HG03108 (cell line): ENCODE results near the gene ASTN2.

Source experiments
- ATAC-seq: cut with Tn5 transposase; IDR thresholded peaks from one replicate; pipeline ENCODE4 v1.9.1; 2021; ENCODE audit warnings: moderate library complexity; ENCODE audit not compliant: unreplicated experiment

ASTN2 gene

GRCh38 chr9:116550696-116551436, 864.0 kb downstream of the ASTN2 start:
- no peak for ATAC-seq

- no peak for ATAC-seq
Measured at GRCh38 chr9:116549786-116550660, 864.8 kb downstream of the ASTN2 start.

GRCh38 chr9:116549061-116549664, 865.7 kb downstream of the ASTN2 start:
- no peak for ATAC-seq

GRCh38 chr9:116547729-116548426, 867.0 kb downstream of the ASTN2 start:
- no peak for ATAC-seq

GRCh38 chr9:116546711-116547581, 867.9 kb downstream of the ASTN2 start:
- no peak for ATAC-seq

- ATAC-seq = no peak
Measured at GRCh38 chr9:116544896-116545295, 870.0 kb downstream of the ASTN2 start.

- no peak for ATAC-seq
Measured at GRCh38 chr9:116543731-116544400, 871.0 kb downstream of the ASTN2 start.

GRCh38 chr9:116541402-116541801, 873.5 kb downstream of the ASTN2 start:
- no peak for ATAC-seq

- ATAC-seq = no peak
Measured at GRCh38 chr9:116539549-116539948, 875.3 kb downstream of the ASTN2 start.

- ATAC-seq = no peak
Measured at GRCh38 chr9:116525611-116526010, 889.2 kb downstream of the ASTN2 start.

- no peak for ATAC-seq
Measured at GRCh38 chr9:116524778-116525470, 889.9 kb downstream of the ASTN2 start.

- ATAC-seq = no peak
Measured at GRCh38 chr9:116520218-116520617, 894.6 kb downstream of the ASTN2 start.

- no peak for ATAC-seq
Measured at GRCh38 chr9:116516456-116516855, 898.4 kb downstream of the ASTN2 start.

- ATAC-seq = no peak
Measured at GRCh38 chr9:116515541-116515940, 899.3 kb downstream of the ASTN2 start.

- no peak for ATAC-seq
Measured at GRCh38 chr9:116506685-116507084, 908.2 kb downstream of the ASTN2 start.

GRCh38 chr9:116504893-116505480, 909.9 kb downstream of the ASTN2 start:
- peak; percentile 97 for ATAC-seq

- no peak for ATAC-seq
Measured at GRCh38 chr9:116504081-116504480, 910.8 kb downstream of the ASTN2 start.

- no peak for ATAC-seq
Measured at GRCh38 chr9:116502746-116503145, 912.1 kb downstream of the ASTN2 start.

- ATAC-seq = no peak
Measured at GRCh38 chr9:116501871-116502270, 913.0 kb downstream of the ASTN2 start.
